ENCODE measurements around the gene SSRP1.

GRCh38 chr11:57339328-57339727 is 3.6 kb upstream of the SSRP1 start:
- TF ChIP-seq CTCF (IDR thresholded peaks at IDR 0.05) (no peak), POLR2A (IDR thresholded peaks at IDR 0.05) (no peak)

Measured in adrenal gland (tissue), 5 donors.